Lower lobe of right lung (tissue), 2 donors: ENCODE data around the gene R3HDM2. TPM values are rescaled to one million over a fixed set of nuclear protein-coding genes. Genes with fewer than 3 reads are reported as not detected.

ENCODE experiments used
- ATAC-seq, 2 donors: fragments of 200-7000 bp; cut with Tn5 transposase; one replicate each; pipeline ENCODE4 v1.9.1; 2020 to 2022; ENCODE audit warnings: mild to moderate bottlenecking in 2 of 2, moderate library complexity in 2 of 2
- DNase-seq: peaks from one replicate; pipeline ENCODE4 v3.0.0-alpha.2; 2020
- H3K27ac ChIP-seq: fragments of 200-600 bp; one replicate; pipeline ENCODE4 v1.8.0; 2022
- H3K27me3 ChIP-seq: fragments of 200-600 bp; one replicate; pipeline ENCODE4 v1.8.0; 2022; ENCODE audit warnings: low read depth
- H3K36me3 ChIP-seq: fragments of 200-600 bp; one replicate; pipeline ENCODE4 v1.8.0; 2022; ENCODE audit warnings: mild to moderate bottlenecking
- H3K4me1 ChIP-seq: fragments of 200-600 bp; one replicate; pipeline ENCODE4 v1.8.0; 2022
- H3K4me3 ChIP-seq: fragments of 200-600 bp; one replicate; pipeline ENCODE4 v1.8.0; 2022; ENCODE audit warnings: mild to moderate bottlenecking
- H3K9me3 ChIP-seq: fragments of 200-600 bp; one replicate; pipeline ENCODE4 v1.8.0; 2022
- CTCF ChIP-seq: fragments of 200-600 bp; IDR thresholded peaks from one replicate; pipeline ENCODE4 v1.8.0; 2022; ENCODE audit warnings: antibody characterized with exemption, mild to moderate bottlenecking
- intact Hi-C: fragments of 100-400 bp; cut with DNase I; formaldehyde crosslinking; loops from one replicate; pipeline ENCODE4 v1.11.0; 2022
- total RNA-seq: library from RNA; stranded (reverse); fragmentation: NEBNext Ultra II Directional; extraction: Animal tissue kit (Norgen Biotek cat#: 25700); gene quantifications from one replicate; pipeline ENCODE4 v1.2.1, GENCODE V29; 2021
- donor health status: DM: no; HTN: yes; CAD: no; lungs with severe emphysema.

The R3HDM2 gene
- total RNA-seq, 1 donor from 2014 or later: 79.3 TPM

GRCh38 chr12:57390174-57390573 is 40.7 kb downstream of the R3HDM2 start:
- ATAC-seq (no peak), DNase-seq (no peak)
- peaks cover 51% of the 10 kb centered on the region for H3K36me3 ChIP-seq
- no peak overlapping the region for H3K4me3 ChIP-seq
- H3K9me3 ChIP-seq: no peaks in the 10 kb centered on the region
- intact Hi-C loops: no loop called here
- no peak for TF ChIP-seq CTCF
- H3K27me3 ChIP-seq: no peaks in the 10 kb centered on the region
- no peak overlapping the region for H3K27ac ChIP-seq
- H3K4me1 ChIP-seq: no peaks in the 10 kb centered on the region

- Histone ChIP-seq H3K4me1 (no peaks in the 10 kb centered on the region), H3K27ac (no peak overlapping the region), H3K4me3 (no peak overlapping the region), H3K9me3 (no peaks in the 10 kb centered on the region), H3K36me3 (peaks cover 40% of the 10 kb centered on the region), H3K27me3 (no peaks in the 10 kb centered on the region)
- ATAC-seq: no peak
- no peak for DNase-seq
- intact Hi-C loops: no loop called here
- TF ChIP-seq CTCF: no peak
Measured at GRCh38 chr12:57389033-57389432, 41.8 kb downstream of the R3HDM2 start.

- intact Hi-C loops: no loop called here
- Histone ChIP-seq H3K4me1 (no peaks in the 10 kb centered on the region), H3K36me3 (peaks cover 34% of the 10 kb centered on the region), H3K9me3 (no peaks in the 10 kb centered on the region), H3K27me3 (no peaks in the 10 kb centered on the region), H3K27ac (no peak overlapping the region), H3K4me3 (no peak overlapping the region)
- no peak for TF ChIP-seq CTCF
- DNase-seq (no peak), ATAC-seq (no peak)
Measured at GRCh38 chr12:57388425-57388824, 42.4 kb downstream of the R3HDM2 start.

- no peak overlapping the region for H3K27ac ChIP-seq
- no peak for ATAC-seq
Measured at GRCh38 chr12:57386187-57386720, 44.6 kb downstream of the R3HDM2 start.

GRCh38 chr12:57385586-57385985 is 45.3 kb downstream of the R3HDM2 start:
- ATAC-seq (no peak), DNase-seq (no peak)
- Histone ChIP-seq H3K27ac (no peak overlapping the region), H3K9me3 (no peaks in the 10 kb centered on the region), H3K4me1 (no peaks in the 10 kb centered on the region), H3K36me3 (peaks cover 29% of the 10 kb centered on the region), H3K27me3 (no peaks in the 10 kb centered on the region), H3K4me3 (no peak overlapping the region)
- intact Hi-C loops: no loop called here
- TF ChIP-seq CTCF: no peak

More at GRCh38 chr12:57386187-57386720, 44.6 kb downstream of the R3HDM2 start:
- DNase-seq: no peak
- no peaks in the 10 kb centered on the region for H3K4me1 ChIP-seq
- intact Hi-C loops: no loop called here
- peaks cover 31% of the 10 kb centered on the region for H3K36me3 ChIP-seq
- no peak for TF ChIP-seq CTCF
- no peak overlapping the region for H3K4me3 ChIP-seq
- H3K9me3 ChIP-seq: no peaks in the 10 kb centered on the region
- no peaks in the 10 kb centered on the region for H3K27me3 ChIP-seq

- no peak for ATAC-seq
- intact Hi-C loops: no loop called here
- no peak overlapping the region for H3K4me3 ChIP-seq
- H3K4me1 ChIP-seq: no peaks in the 10 kb centered on the region
- H3K36me3 ChIP-seq: peaks cover 23% of the 10 kb centered on the region
- H3K9me3 ChIP-seq: no peaks in the 10 kb centered on the region
- no peak for DNase-seq
- no peak overlapping the region for H3K27ac ChIP-seq
- no peak for TF ChIP-seq CTCF
- H3K27me3 ChIP-seq: no peaks in the 10 kb centered on the region
Measured at GRCh38 chr12:57384478-57384877, 46.4 kb downstream of the R3HDM2 start.
